H1 (cell line): Measurements from ENCODE around the gene SAT2. TPM values are rescaled to one million over a fixed set of nuclear protein-coding genes. Genes with fewer than 3 reads are reported as not detected.

Source experiments
- ATF2 ChIP-seq: IDR thresholded peaks from 2 replicates; pipeline ENCODE4 v1.6.1; 2012; ENCODE audit warnings: low read length, inconsistent platforms
- CHD7 ChIP-seq: fragments of 300-600 bp; sonication (generic); IDR thresholded peaks from 2 replicates; pipeline ENCODE4 v1.7.1; 2012; ENCODE audit warnings: low read length, moderate library complexity, mild to moderate bottlenecking, inconsistent platforms; ENCODE audit not compliant: insufficient replicate concordance
- JUND ChIP-seq: IDR thresholded peaks from 2 replicates; pipeline ENCODE4 v1.6.1; 2011; ENCODE audit warnings: mild to moderate bottlenecking, improper control_type of control experiment, low read length
- POLR2A ChIP-seq, 2 experiments: IDR thresholded peaks; 1 replicate in 1 of 2; 2 replicates in 1 of 2; pipeline ENCODE4 v1.6.1; 2011; ENCODE audit warnings: low read depth in 2 of 2, low read length in 2 of 2, mild to moderate bottlenecking in 2 of 2; ENCODE audit errors: control extremely low read depth in 1 of 2
- POLR2AphosphoS5 ChIP-seq: IDR thresholded peaks from 2 replicates; pipeline ENCODE4 v1.6.1; 2011; ENCODE audit warnings: low read depth, low read length
- SAP30 ChIP-seq: fragments of 300-600 bp; sonication (generic); IDR thresholded peaks from 2 replicates; pipeline ENCODE4 v1.7.1; 2012; ENCODE audit warnings: low read length, moderate library complexity, mild to moderate bottlenecking, inconsistent platforms; ENCODE audit not compliant: insufficient read depth, insufficient replicate concordance
- polyA plus RNA-seq, 7 experiments: library from polyadenylated mRNA; depleted of rRNA in 3 of 7; stranded (reverse) in 5 of 7; unstranded in 2 of 7; fragments of >200 nt in 5 of 7; fragments of 200-250 nt in 2 of 7; gene quantifications; 1 replicate in 5 of 7; 2 replicates in 1 of 7; 4 replicates in 1 of 7; pipeline versions ENCODE4 v1.2.1 to v1.2.3, GENCODE V29; 2011 to 2013; ENCODE audit warnings: missing spikeins in 2 of 7, mixed read lengths in 2 of 7
- total RNA-seq: library from RNA; stranded (reverse); fragmentation: NEBNext Ultra II Directional; extraction: Animal tissue kit (Norgen Biotek cat#: 25700); gene quantifications from 2 replicates; pipeline ENCODE4 v1.2.1, GENCODE V29; 2021

SAT2 gene
- total and polyA plus RNA-seq, 2 of the 8 experiments (the other 6 are each of a cell fraction or from before 2014, with no cell fraction given), result 36.4 to 72.3 TPM

GRCh38 chr17:7577327-7578199, 50.1 kb downstream of the SAT2 start (continued):
- TF ChIP-seq CHD7, result no peak
- TF ChIP-seq SAP30, result no peak
- TF ChIP-seq JUND, result no peak
- TF ChIP-seq POLR2A (IDR thresholded peaks at IDR 0.05; ENCODE audit: control extremely low read depth in 1 of 2, low read depth in 2 of 2, low read length in 2 of 2), result peak; percentile 14 to 43; a peak in 2 of 3 replicates
- TF ChIP-seq POLR2AphosphoS5, result peak; percentile 66
- TF ChIP-seq ATF2, result 0 out of 2 replicates have a peak, but pooled peaks have one; percentile 7
